ENCODE measurements around the gene PSMB7. TPM values are rescaled to one million over a fixed set of nuclear protein-coding genes. Genes with fewer than 3 reads are reported as not detected.

The PSMB7 gene
- total RNA-seq, 1 donor = 143 TPM

GRCh38 chr9:124392254-124392870 lies 22.9 kb downstream of the PSMB7 start:
- H3K4me3 ChIP-seq (ENCODE audit: low read depth, low read length) = no peak overlapping the region
- TF ChIP-seq, protein P1, sequence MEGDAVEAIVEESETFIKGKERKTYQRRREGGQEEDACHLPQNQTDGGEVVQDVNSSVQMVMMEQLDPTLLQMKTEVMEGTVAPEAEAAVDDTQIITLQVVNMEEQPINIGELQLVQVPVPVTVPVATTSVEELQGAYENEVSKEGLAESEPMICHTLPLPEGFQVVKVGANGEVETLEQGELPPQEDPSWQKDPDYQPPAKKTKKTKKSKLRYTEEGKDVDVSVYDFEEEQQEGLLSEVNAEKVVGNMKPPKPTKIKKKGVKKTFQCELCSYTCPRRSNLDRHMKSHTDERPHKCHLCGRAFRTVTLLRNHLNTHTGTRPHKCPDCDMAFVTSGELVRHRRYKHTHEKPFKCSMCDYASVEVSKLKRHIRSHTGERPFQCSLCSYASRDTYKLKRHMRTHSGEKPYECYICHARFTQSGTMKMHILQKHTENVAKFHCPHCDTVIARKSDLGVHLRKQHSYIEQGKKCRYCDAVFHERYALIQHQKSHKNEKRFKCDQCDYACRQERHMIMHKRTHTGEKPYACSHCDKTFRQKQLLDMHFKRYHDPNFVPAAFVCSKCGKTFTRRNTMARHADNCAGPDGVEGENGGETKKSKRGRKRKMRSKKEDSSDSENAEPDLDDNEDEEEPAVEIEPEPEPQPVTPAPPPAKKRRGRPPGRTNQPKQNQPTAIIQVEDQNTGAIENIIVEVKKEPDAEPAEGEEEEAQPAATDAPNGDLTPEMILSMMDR (IDR thresholded peaks at IDR 0.05; ENCODE audit: insufficient read depth, low read depth, low read length) = no peak
- DNase-seq (ENCODE audit: low read depth) = no peak

- TF ChIP-seq, protein P1 (IDR thresholded peaks at IDR 0.05; ENCODE audit: insufficient read depth, low read depth, low read length) = no peak
- H3K4me3 ChIP-seq (ENCODE audit: low read depth, low read length) = no peak overlapping the region
- DNase-seq (ENCODE audit: low read depth) = peak; percentile 58
Measured at GRCh38 chr9:124390794-124391658, 24.2 kb downstream of the PSMB7 start.

- TF ChIP-seq, protein P1 (IDR thresholded peaks at IDR 0.05; ENCODE audit: insufficient read depth, low read depth, low read length) = no peak
- H3K4me3 ChIP-seq (ENCODE audit: low read depth, low read length) = no peak overlapping the region
- no peak for DNase-seq (ENCODE audit: low read depth)
Measured at GRCh38 chr9:124389146-124389939, 25.9 kb downstream of the PSMB7 start.

DNA sequence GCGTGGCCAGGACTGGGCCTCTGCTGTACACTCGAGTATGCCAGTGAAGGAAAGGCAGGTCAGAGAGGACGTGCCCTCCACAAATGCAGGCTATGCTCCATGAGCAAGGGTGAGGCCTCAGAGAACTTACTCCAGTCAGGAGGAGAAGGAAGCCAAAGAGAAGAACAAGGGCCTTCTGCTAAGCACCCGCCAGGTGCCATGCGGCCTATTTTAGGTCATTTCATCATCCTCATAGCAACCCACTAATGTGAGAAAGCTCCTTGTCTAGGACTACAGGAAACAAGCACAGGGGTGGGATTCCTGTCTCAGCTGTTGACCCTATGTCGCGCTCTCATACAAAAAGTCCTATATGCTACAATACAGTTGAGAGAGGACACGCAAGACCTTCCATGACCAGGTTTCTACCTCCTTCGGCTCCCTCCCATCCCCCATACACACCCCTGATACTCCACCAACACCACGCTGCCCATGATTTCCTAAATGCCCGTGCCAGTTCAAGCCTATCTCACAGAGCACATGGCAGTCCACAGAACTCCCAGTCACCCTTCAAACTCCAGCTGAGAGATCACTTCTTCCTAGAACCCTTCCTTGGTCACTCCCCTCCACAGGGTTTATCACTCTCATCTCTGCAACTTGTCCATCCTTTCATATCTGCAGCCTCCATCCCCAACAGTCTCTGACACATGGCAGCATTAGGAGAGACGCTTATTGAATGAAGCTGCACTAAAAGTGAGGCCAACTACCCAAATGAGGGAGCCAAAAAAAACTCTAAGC lies 26.8 kb downstream of the PSMB7 start:
- TF ChIP-seq, protein P1 (IDR thresholded peaks at IDR 0.05; ENCODE audit: insufficient read depth, low read depth, low read length) = no peak
- DNase-seq (ENCODE audit: low read depth) = no peak
- H3K4me3 ChIP-seq (ENCODE audit: low read depth, low read length) = no peak overlapping the region

GRCh38 chr9:124386201-124386600 lies 29.0 kb downstream of the PSMB7 start:
- H3K4me3 ChIP-seq (ENCODE audit: low read depth, low read length) = no peak overlapping the region
- TF ChIP-seq, protein P1 (IDR thresholded peaks at IDR 0.05; ENCODE audit: insufficient read depth, low read depth, low read length) = no peak
- DNase-seq (ENCODE audit: low read depth) = peak; percentile 53

DNA sequence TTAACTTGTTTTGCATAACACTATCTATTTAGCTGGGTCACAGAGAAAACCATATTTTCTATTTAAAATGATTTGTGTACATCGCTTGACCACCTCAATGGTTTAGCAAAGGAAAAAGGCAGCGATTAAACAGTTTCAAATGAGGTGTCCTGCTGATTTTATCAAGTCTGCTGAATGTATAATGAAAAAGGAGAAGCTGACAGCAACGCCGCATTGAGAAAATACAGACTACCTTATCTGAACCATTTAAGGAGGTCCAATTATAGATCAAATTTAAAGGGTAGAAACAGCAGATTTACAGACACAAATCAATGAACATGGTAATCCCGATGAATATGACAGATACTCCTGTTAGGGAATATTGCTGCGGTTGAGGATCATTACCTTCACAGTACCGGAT lies 29.6 kb downstream of the PSMB7 start:
- no peak for DNase-seq (ENCODE audit: low read depth)
- TF ChIP-seq, protein P1 (IDR thresholded peaks at IDR 0.05; ENCODE audit: insufficient read depth, low read depth, low read length) = no peak
- no peak overlapping the region for H3K4me3 ChIP-seq (ENCODE audit: low read depth, low read length)

All from fibroblast of villous mesenchyme (primary cell).